IMR-90 (cell line): ENCODE measurements around the gene SAGE1. TPM values are rescaled to one million over a fixed set of nuclear protein-coding genes. Genes with fewer than 3 reads are reported as not detected.

ENCODE experiments used
- ATAC-seq: fragments of 200-7000 bp; cut with Tn5 transposase; 2 replicates; pipeline ENCODE4 v1.9.1; 2020; ENCODE audit warnings: low read depth, mild to moderate bottlenecking, moderate library complexity
- BruUV-seq: library from RNA; stranded (reverse); fragments of 400-500 nt; replicated peaks from 2 replicates; lab custom pipeline; 2021; lab: Mats Ljungman, UMichigan
- CTCF ChIA-PET: fragments of 300-600 bp; formaldehyde crosslinking; extraction: SDS; loops from one replicate; lab custom pipeline; 2021; ENCODE audit warnings: antibody characterized with exemption; lab: Yijun Ruan, JAX
- POLR2A ChIA-PET: fragments of 300-600 bp; sonication (Branson Sonifier 250); formaldehyde crosslinking; loops from one replicate; lab custom pipeline; 2022; ENCODE audit warnings: antibody characterized with exemption; ENCODE audit not compliant: unreplicated experiment; lab: Charles Lee
- DNase-seq: peaks from one replicate; pipeline ENCODE4 v3.0.0; 2013
- H2AFZ ChIP-seq: replicated peaks from 2 replicates; pipeline ENCODE3; 2013; ENCODE audit warnings: low read length, mild to moderate bottlenecking; ENCODE audit not compliant: poor library complexity
- H2AK5ac ChIP-seq: 2 replicates; pipeline ENCODE4 v1.6.1; 2013; ENCODE audit warnings: low read depth, low read length, inconsistent platforms
- H2AK9ac ChIP-seq: replicated peaks from 2 replicates; pipeline ENCODE3; 2013; ENCODE audit warnings: mild to moderate bottlenecking, low read depth, low read length, moderate library complexity; ENCODE audit not compliant: poor library complexity
- H2BK120ac ChIP-seq: 2 replicates; pipeline ENCODE4 v1.6.1; 2013; ENCODE audit warnings: low read depth, low read length, inconsistent platforms
- H2BK15ac ChIP-seq: 3 replicates; pipeline ENCODE4 v1.6.1; 2013; ENCODE audit warnings: low read depth, low read length, inconsistent platforms
- H2BK20ac ChIP-seq: 2 replicates; pipeline ENCODE4 v1.6.1; 2013; ENCODE audit warnings: low read depth, mild to moderate bottlenecking, inconsistent platforms, low read length, moderate library complexity
- H2BK5ac ChIP-seq: 2 replicates; pipeline ENCODE4 v1.6.1; 2013; ENCODE audit warnings: mild to moderate bottlenecking, low read depth, low read length, inconsistent platforms; ENCODE audit not compliant: poor library complexity, severe bottlenecking
- H3K14ac ChIP-seq: replicated peaks from 2 replicates; pipeline ENCODE4 v1.6.1; 2013; ENCODE audit warnings: low read depth, low read length, inconsistent platforms
- H3K18ac ChIP-seq: 2 replicates; pipeline ENCODE4 v1.6.1; 2013; ENCODE audit warnings: low read depth, low read length, control low read depth
- H3K23ac ChIP-seq: 2 replicates; pipeline ENCODE4 v1.6.1; 2013; ENCODE audit warnings: low read depth, low read length, inconsistent platforms
- H3K27ac ChIP-seq: 2 replicates; pipeline ENCODE4 v1.5.1; 2013; ENCODE audit warnings: mild to moderate bottlenecking, control low read depth, low read length; ENCODE audit not compliant: insufficient read depth
- H3K27me3 ChIP-seq: 2 replicates; pipeline ENCODE4 v1.6.1; 2013; ENCODE audit warnings: low read length; ENCODE audit not compliant: control insufficient read depth, insufficient read depth
- H3K36me3 ChIP-seq: 2 replicates; pipeline ENCODE4 v1.6.1; 2013; ENCODE audit warnings: low read length, mixed read lengths; ENCODE audit not compliant: control insufficient read depth, insufficient read depth
- H3K4ac ChIP-seq: 2 replicates; pipeline ENCODE4 v1.6.1; 2013; ENCODE audit warnings: low read depth, low read length, inconsistent platforms
- H3K4me1 ChIP-seq: 2 replicates; pipeline ENCODE4 v1.6.1; 2013; ENCODE audit warnings: low read length, mixed read lengths; ENCODE audit not compliant: control insufficient read depth, insufficient read depth
- H3K4me2 ChIP-seq: 2 replicates; pipeline ENCODE4 v1.6.1; 2013; ENCODE audit warnings: low read depth, mild to moderate bottlenecking, control low read depth, low read length, moderate library complexity
- H3K4me3 ChIP-seq: 2 replicates; pipeline ENCODE4 v1.5.1; 2013; ENCODE audit warnings: low read depth, mild to moderate bottlenecking, control low read depth, low read length, moderate library complexity; ENCODE audit not compliant: insufficient read depth
- H3K56ac ChIP-seq: 2 replicates; pipeline ENCODE4 v1.6.1; 2013; ENCODE audit warnings: low read length, inconsistent platforms; ENCODE audit not compliant: insufficient read depth; ENCODE audit errors: extremely low read depth
- H3K79me1 ChIP-seq, 2 experiments: 2 replicates each; pipeline ENCODE4 v1.6.1; 2013; ENCODE audit warnings: low read length in 2 of 2, inconsistent platforms in 1 of 2, low read depth in 1 of 2
- H3K9ac ChIP-seq: 2 replicates; pipeline ENCODE4 v1.6.1; 2013; ENCODE audit warnings: low read depth, low read length, control low read depth
- H3K9me1 ChIP-seq: 2 replicates; pipeline ENCODE4 v1.6.1; 2013; ENCODE audit warnings: low read length, inconsistent platforms; ENCODE audit not compliant: insufficient read depth
- H3K9me3 ChIP-seq: 2 replicates; pipeline ENCODE4 v1.6.1; 2013; ENCODE audit warnings: low read length; ENCODE audit not compliant: control insufficient read depth, insufficient read depth
- H4K20me1 ChIP-seq: 2 replicates; pipeline ENCODE4 v1.6.1; 2013; ENCODE audit warnings: low read length, inconsistent platforms; ENCODE audit not compliant: insufficient read depth
- H4K5ac ChIP-seq: 2 replicates; pipeline ENCODE4 v1.6.1; 2013; ENCODE audit warnings: mild to moderate bottlenecking, low read depth, low read length, control low read depth
- H4K8ac ChIP-seq, 2 experiments: 2 replicates each; pipeline ENCODE4 v1.6.1; 2013; ENCODE audit warnings: low read depth in 2 of 2, low read length in 2 of 2, control low read depth in 1 of 2, inconsistent platforms in 1 of 2
- H4K91ac ChIP-seq: 2 replicates; pipeline ENCODE4 v1.6.1; 2013; ENCODE audit warnings: low read depth, low read length, inconsistent platforms; ENCODE audit not compliant: insufficient read depth
- CEBPB ChIP-seq: IDR thresholded peaks from 2 replicates; pipeline ENCODE4 v1.6.1; 2012; ENCODE audit warnings: low read depth, low read length, improper control_type of control experiment
- MAZ ChIP-seq: IDR thresholded peaks from 2 replicates; pipeline ENCODE4 v1.6.1; 2012; ENCODE audit warnings: low read depth, mild to moderate bottlenecking, low read length, improper control_type of control experiment, moderate library complexity, borderline replicate concordance
- WGBS, 2 experiments: methylation state at CpG; one replicate each; pipeline versions ENCODE4 v1.1.5 to v1.1.7; 2013; ENCODE audit warnings: missing lambda C conversion rate in 2 of 2; ENCODE audit not compliant: insufficient read length in 1 of 2; ENCODE audit errors: extremely low coverage in 2 of 2; 5-methylcytosine and 5-hydroxymethylcytosine counted together
- dilution Hi-C: fragments of 300-500 bp; cut with HindIII; formaldehyde crosslinking; loops from one replicate; pipeline ENCODE4 v1.14.3; 2018; ENCODE audit warnings: low sequenced_read_pairs; ENCODE audit not compliant: unreplicated experiment
- in situ Hi-C: fragments of 300-500 bp; cut with MboI; formaldehyde crosslinking; loops from 3 replicates; pipeline ENCODE4 v1.14.3; 2019; ENCODE audit warnings: low sequenced_read_pairs, inconsistent platforms, mixed read lengths
- intact Hi-C: fragments of 100-400 bp; cut with micrococcal nuclease; formaldehyde crosslinking; loops from 2 replicates; pipeline ENCODE4 v1.10.0; 2022
- polyA plus RNA-seq, 3 experiments: library from polyadenylated mRNA; depleted of rRNA; stranded (reverse); fragments of >200 nt; gene quantifications; 2 replicates each; pipeline ENCODE4 v1.2.3, GENCODE V29; 2012; ENCODE audit warnings: low replicate concordance in 1 of 3
- total RNA-seq: library from RNA; depleted of rRNA; stranded (reverse); fragments of >200 nt; gene quantifications from 2 replicates; pipeline ENCODE4 v1.2.3, GENCODE V29; 2012

Gene SAGE1
- total and polyA plus RNA-seq, 2 of the 4 experiments (the other 2 are of a cell fraction) = not detected

- H3K27ac ChIP-seq = no peak overlapping the region
- H3K27me3 ChIP-seq = peaks cover 5% of the 10 kb centered on the region
- TF ChIP-seq CEBPB (peak; percentile 59), MAZ (no peak)
- no peaks in the 10 kb centered on the region for H3K9me1 ChIP-seq
- H3K4me2 ChIP-seq = no peak overlapping the region
- H3K56ac ChIP-seq = no peak overlapping the region
- no peak overlapping the region for H2AFZ ChIP-seq
- H2AK5ac ChIP-seq = no peak overlapping the region
- H3K36me3 ChIP-seq = no peaks in the 10 kb centered on the region
- no peak overlapping the region for H2BK15ac ChIP-seq
- no peaks in the 10 kb centered on the region for H4K20me1 ChIP-seq
- H3K4me1 ChIP-seq = no peaks in the 10 kb centered on the region
- no peaks in the 10 kb centered on the region for H3K9me3 ChIP-seq
- H3K14ac ChIP-seq = no peak overlapping the region
- H3K18ac ChIP-seq = no peak overlapping the region
- no peak overlapping the region for H2AK9ac ChIP-seq
- no peak overlapping the region for H4K5ac ChIP-seq
- DNase-seq (no peak), ATAC-seq (no peak)
- H3K79me1 ChIP-seq = no peaks in the 10 kb centered on the region
- 20% methylated on average over 1 of the region's 2 CpGs; no CpG with 5 or more reads in 1 of the 2 experiments for WGBS, 2 experiments
- no peak overlapping the region for H2BK5ac ChIP-seq
- dilution Hi-C loops = no loop called here
- no peak overlapping the region for H3K4me3 ChIP-seq
- no peak overlapping the region for H4K8ac ChIP-seq
- H4K91ac ChIP-seq = no peak overlapping the region
- BruUV-seq = no TSS peak
- no peak overlapping the region for H3K23ac ChIP-seq
- ChIA-PET CTCF (no interaction called here), POLR2A (no interaction called here)
- H3K4ac ChIP-seq = no peak overlapping the region
- in situ Hi-C loops = no loop called here
- H3K9ac ChIP-seq = no peak overlapping the region
- intact Hi-C loops = no loop called here
- no peak overlapping the region for H2BK20ac ChIP-seq
- H2BK120ac ChIP-seq = no peak overlapping the region
Measured at GRCh38 chrX:135927897-135928296, 34.4 kb downstream of the SAGE1 start.
